GM04503 (cell line): ENCODE results near the gene TMTC2.
"Not testable (repeated sequence)": the region's sequence is repeated elsewhere in the genome, so short reads cannot be mapped to it uniquely, and the experiment has no call there.

Source experiments
- DNase-seq: peaks from one replicate; pipeline ENCODE4 v3.0.0-alpha.2; 2012; ENCODE audit warnings: low read depth

The TMTC2 gene

GRCh38 chr12:83082690-83083276, 396.1 kb downstream of the TMTC2 start:
- DNase-seq, result no peak

GRCh38 chr12:83083616-83084015, 396.9 kb downstream of the TMTC2 start:
- DNase-seq, result no peak

- DNase-seq, result no peak
Observed at GRCh38 chr12:83084516-83085234, 398.0 kb downstream of the TMTC2 start.

GRCh38 chr12:83086023-83086422, 399.3 kb downstream of the TMTC2 start:
- no peak for DNase-seq

GRCh38 chr12:83089575-83089974, 402.9 kb downstream of the TMTC2 start:
- no peak for DNase-seq

- DNase-seq, result no peak
Observed at GRCh38 chr12:83092129-83092528, 405.4 kb downstream of the TMTC2 start.

- no peak for DNase-seq
Observed at GRCh38 chr12:83092606-83093005, 405.9 kb downstream of the TMTC2 start.

- DNase-seq, result no peak
Observed at GRCh38 chr12:83093426-83093825, 406.7 kb downstream of the TMTC2 start.

- no peak for DNase-seq
Observed at GRCh38 chr12:83097643-83098342, 411.1 kb downstream of the TMTC2 start.

GRCh38 chr12:83099436-83099835, 412.7 kb downstream of the TMTC2 start:
- DNase-seq, result no peak

- no peak for DNase-seq
Observed at GRCh38 chr12:83102499-83102898, 415.8 kb downstream of the TMTC2 start.

GRCh38 chr12:83106873-83107272, 420.2 kb downstream of the TMTC2 start:
- DNase-seq, result no peak

GRCh38 chr12:83110424-83110823, 423.7 kb downstream of the TMTC2 start:
- no peak for DNase-seq

- no peak for DNase-seq
Observed at GRCh38 chr12:83113945-83114344, 427.2 kb downstream of the TMTC2 start.

- DNase-seq, result no peak
Observed at GRCh38 chr12:83114966-83115365, 428.3 kb downstream of the TMTC2 start.

GRCh38 chr12:83117926-83118325, 431.2 kb downstream of the TMTC2 start:
- not testable (repeated sequence) for DNase-seq

GRCh38 chr12:83121897-83122622, 435.4 kb downstream of the TMTC2 start:
- DNase-seq, result no peak

- DNase-seq, result no peak
Observed at GRCh38 chr12:83122623-83122934, 435.9 kb downstream of the TMTC2 start.

- no peak for DNase-seq
Observed at GRCh38 chr12:83123039-83123438, 436.3 kb downstream of the TMTC2 start.

- no peak for DNase-seq
Observed at GRCh38 chr12:83128540-83128939, 441.8 kb downstream of the TMTC2 start.

- no peak for DNase-seq
Observed at GRCh38 chr12:83130178-83130577, 443.5 kb downstream of the TMTC2 start.

GRCh38 chr12:83132360-83132759, 445.7 kb downstream of the TMTC2 start:
- DNase-seq, result no peak

- DNase-seq, result no peak
Observed at GRCh38 chr12:83136411-83136810, 449.7 kb downstream of the TMTC2 start.
